ENCODE data around the gene LTB4R2. TPM values are rescaled to one million over a fixed set of nuclear protein-coding genes. Genes with fewer than 3 reads are reported as not detected.

Gene LTB4R2
- total RNA-seq, 1 donor from 2014 or later = 6.4 TPM

DNA sequence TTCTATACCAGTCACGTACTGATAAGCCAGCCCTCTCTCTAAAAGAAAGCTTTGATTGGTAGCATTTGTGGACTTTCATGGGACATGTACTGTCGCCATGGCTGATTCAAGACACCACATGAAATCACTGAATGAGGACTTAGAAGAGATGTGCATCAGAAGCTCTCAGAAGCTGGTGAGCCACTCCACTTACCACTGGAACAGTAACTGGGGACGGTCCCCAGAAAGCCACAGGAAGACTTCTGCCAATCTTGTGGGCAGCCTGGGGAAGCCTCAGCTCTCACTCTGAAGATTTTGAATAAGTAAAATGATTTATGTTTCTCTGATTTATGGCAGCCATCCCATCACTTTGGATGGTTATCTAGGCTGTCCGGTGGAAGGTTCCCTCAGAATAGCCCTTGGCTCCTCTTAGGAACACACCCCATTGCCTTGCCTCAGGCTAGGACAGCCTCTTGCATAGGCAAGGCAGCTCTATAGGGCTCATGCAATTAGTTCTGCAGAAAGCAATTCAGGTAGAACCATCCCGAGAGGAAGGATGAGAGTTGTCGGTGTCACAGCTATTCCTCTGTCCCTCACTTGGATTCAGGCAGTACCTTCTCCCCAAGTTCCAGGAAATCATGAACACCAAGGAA is 20.2 kb upstream of the LTB4R2 start:
- TF ChIP-seq, protein P1, sequence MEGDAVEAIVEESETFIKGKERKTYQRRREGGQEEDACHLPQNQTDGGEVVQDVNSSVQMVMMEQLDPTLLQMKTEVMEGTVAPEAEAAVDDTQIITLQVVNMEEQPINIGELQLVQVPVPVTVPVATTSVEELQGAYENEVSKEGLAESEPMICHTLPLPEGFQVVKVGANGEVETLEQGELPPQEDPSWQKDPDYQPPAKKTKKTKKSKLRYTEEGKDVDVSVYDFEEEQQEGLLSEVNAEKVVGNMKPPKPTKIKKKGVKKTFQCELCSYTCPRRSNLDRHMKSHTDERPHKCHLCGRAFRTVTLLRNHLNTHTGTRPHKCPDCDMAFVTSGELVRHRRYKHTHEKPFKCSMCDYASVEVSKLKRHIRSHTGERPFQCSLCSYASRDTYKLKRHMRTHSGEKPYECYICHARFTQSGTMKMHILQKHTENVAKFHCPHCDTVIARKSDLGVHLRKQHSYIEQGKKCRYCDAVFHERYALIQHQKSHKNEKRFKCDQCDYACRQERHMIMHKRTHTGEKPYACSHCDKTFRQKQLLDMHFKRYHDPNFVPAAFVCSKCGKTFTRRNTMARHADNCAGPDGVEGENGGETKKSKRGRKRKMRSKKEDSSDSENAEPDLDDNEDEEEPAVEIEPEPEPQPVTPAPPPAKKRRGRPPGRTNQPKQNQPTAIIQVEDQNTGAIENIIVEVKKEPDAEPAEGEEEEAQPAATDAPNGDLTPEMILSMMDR (IDR thresholded peaks at IDR 0.05) = no peak
- intact Hi-C loops (cut with DNase I) = no loop called here
- peaks cover 50% of the 10 kb centered on the region for H3K36me3 ChIP-seq
- H3K4me1 ChIP-seq = no peaks in the 10 kb centered on the region
- ATAC-seq = no peak
- H3K27ac ChIP-seq = no peak overlapping the region
- H3K4me3 ChIP-seq = no peak overlapping the region
- DNase-seq = no peak
- no peaks in the 10 kb centered on the region for H3K27me3 ChIP-seq
- H3K9me3 ChIP-seq = no peaks in the 10 kb centered on the region

DNA sequence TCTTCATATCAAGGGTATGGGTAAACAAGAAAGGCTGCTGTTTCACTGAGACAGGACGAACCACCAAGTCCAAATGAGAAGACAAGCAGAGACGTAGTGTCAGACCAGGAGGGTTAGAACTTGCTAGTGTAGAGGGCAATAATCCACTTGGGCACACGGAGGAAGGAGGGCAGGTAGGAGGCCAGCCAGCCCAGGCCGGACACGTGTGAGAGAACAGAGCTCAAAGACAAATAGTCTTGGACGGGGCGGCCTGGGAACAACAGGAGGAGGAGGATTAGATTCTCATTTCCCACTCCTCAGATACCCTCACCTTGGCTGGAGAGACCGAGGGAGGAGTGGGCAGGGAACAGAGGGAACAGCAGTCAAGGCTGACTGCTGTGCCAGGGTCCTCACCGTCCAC is 19.2 kb upstream of the LTB4R2 start:
- intact Hi-C loops (cut with DNase I) = no loop called here
- no peak overlapping the region for H3K27ac ChIP-seq
- H3K36me3 ChIP-seq = peaks cover 60% of the 10 kb centered on the region
- TF ChIP-seq, protein P1 (IDR thresholded peaks at IDR 0.05) = no peak
- H3K27me3 ChIP-seq = no peaks in the 10 kb centered on the region
- DNase-seq = no peak
- no peaks in the 10 kb centered on the region for H3K9me3 ChIP-seq
- no peak overlapping the region for H3K4me3 ChIP-seq
- H3K4me1 ChIP-seq = no peaks in the 10 kb centered on the region
- ATAC-seq = no peak

DNA sequence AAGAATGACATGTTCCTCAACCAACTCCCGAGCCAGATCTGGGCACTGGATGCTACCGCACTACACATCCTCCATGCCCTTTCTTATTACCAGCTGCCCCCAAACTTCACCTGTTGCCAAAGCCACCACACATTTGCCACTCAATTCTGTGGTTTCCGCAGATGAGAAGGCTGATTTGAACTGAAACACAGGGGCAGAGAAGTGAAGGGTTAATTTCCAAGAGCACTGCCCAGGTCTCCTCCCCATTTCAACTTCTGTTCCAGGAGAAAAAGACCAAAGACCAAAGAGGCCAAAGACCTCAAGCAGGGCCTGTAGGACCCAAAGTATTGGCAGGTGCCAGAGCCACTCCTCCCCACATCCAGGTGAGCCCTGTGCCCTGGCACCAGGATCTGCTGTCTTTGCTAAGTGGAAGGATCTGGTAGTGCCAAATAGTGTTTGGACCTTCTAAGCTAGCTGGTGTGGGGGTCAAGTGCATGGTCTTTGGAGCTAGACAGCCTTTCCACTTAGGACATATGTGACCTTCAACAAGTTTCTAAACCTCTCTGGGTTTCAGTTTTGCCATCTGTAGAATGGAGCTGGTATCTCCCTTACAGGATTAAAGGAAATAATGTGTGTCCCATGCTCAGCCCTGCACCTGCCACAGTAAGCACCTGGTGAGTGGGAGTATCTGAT is 18.4 kb upstream of the LTB4R2 start:
- Histone ChIP-seq H3K4me3 (no peak overlapping the region), H3K4me1 (peaks cover 2% of the 10 kb centered on the region), H3K9me3 (no peaks in the 10 kb centered on the region), H3K27me3 (no peaks in the 10 kb centered on the region), H3K36me3 (peaks cover 66% of the 10 kb centered on the region), H3K27ac (no peak overlapping the region)
- TF ChIP-seq, protein P1 (IDR thresholded peaks at IDR 0.05) = no peak
- intact Hi-C loops (cut with DNase I) = no loop called here
- ATAC-seq = no peak
- DNase-seq = no peak

DNA sequence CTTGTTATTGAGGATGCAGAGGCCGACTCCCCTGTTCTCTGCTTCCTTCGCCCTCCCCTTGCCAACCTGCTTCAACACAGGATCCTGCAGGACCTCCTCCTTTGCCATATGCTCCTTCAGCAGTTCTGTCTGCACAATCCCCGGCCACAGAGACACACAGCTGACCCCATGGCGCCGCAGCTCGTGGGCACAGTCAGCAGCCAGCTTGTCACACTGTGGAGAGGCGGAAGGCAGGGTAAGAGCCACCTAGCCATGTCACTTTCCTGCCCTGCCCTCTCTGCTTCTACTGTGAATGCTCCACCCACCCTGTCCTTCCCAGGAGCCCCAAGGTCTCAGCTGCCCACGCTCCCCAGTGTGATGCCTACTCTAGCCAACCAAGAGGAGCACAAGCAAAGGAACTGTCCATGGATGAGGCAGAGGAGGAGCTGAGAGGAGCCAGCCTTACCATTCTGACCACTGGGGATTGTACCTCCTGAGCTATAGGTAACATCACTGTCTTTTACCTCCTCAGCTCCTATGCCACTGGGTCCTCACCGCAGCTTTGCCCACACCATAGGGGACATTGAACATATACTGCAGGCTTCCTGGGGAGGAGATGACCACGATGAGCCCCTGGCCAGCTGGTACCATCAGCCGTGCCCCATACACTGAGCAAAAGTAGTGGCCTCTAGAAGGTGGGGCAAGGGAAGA is 17.7 kb upstream of the LTB4R2 start:
- H3K27me3 ChIP-seq = no peaks in the 10 kb centered on the region
- H3K9me3 ChIP-seq = no peaks in the 10 kb centered on the region
- DNase-seq (no peak), ATAC-seq (no peak)
- TF ChIP-seq, protein P1 (IDR thresholded peaks at IDR 0.05) = no peak
- H3K36me3 ChIP-seq = peaks cover 66% of the 10 kb centered on the region
- no peak overlapping the region for H3K27ac ChIP-seq
- no peak overlapping the region for H3K4me3 ChIP-seq
- intact Hi-C loops (cut with DNase I) = no loop called here
- peaks cover 9% of the 10 kb centered on the region for H3K4me1 ChIP-seq

DNA sequence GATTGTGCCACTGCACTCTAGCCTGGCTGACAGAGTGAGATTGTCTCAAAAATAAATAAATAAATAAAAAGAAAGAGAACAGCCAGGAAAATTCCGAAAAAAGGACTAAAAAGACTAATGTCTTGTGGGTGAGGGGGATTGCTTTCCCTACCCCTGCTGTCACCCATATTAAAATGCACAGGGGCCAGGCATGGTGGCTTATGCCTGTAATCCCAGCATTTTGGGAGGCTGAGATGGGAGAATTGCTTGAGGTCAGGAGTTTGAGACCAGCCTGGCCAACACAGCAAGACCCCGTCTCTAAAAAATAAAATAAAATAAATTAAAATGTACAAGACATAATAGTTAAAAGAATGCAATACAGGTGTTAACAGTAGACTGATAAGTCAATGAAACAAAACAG is 16.4 kb upstream of the LTB4R2 start:
- intact Hi-C loops (cut with DNase I) = no loop called here

More for the DNA sequence above, 16.4 kb upstream of the LTB4R2 start:
- H3K4me3 ChIP-seq = no peak overlapping the region
- no peak for ATAC-seq
- peaks cover 66% of the 10 kb centered on the region for H3K36me3 ChIP-seq
- no peaks in the 10 kb centered on the region for H3K9me3 ChIP-seq
- H3K27ac ChIP-seq = no peak overlapping the region
- TF ChIP-seq, protein P1 (IDR thresholded peaks at IDR 0.05) = no peak
- no peaks in the 10 kb centered on the region for H3K27me3 ChIP-seq
- H3K4me1 ChIP-seq = peaks cover 17% of the 10 kb centered on the region
- no peak for DNase-seq

Data from upper lobe of right lung (tissue), 1 donor.